BJ (cell line): ENCODE data around the gene KIRREL1. TPM values are rescaled to one million over a fixed set of nuclear protein-coding genes. Genes with fewer than 3 reads are reported as not detected.

Source experiments
- CTCF ChIA-PET: fragments of 350-600 bp; formaldehyde crosslinking; extraction: SDS; loops from one replicate; lab custom pipeline; 2021; ENCODE audit warnings: antibody characterized with exemption, inconsistent platforms; lab: Yijun Ruan, JAX
- POLR2A ChIA-PET: fragments of 300-600 bp; sonication (Branson Sonifier 250); formaldehyde crosslinking; extraction: SDS; loops from one replicate; lab custom pipeline; 2021; ENCODE audit warnings: antibody characterized with exemption; lab: Charles Lee
- DNase-seq: peaks from one replicate; pipeline ENCODE4 v3.0.0-alpha.2; 2011; ENCODE audit warnings: low read depth
- H3K27me3 ChIP-seq: 2 replicates; pipeline ENCODE4 v1.6.0; 2011; ENCODE audit warnings: low read length; ENCODE audit not compliant: control insufficient read depth, insufficient read depth
- H3K36me3 ChIP-seq: 2 replicates; pipeline ENCODE4 v1.5.1; 2011; ENCODE audit warnings: low read length; ENCODE audit not compliant: control insufficient read depth, insufficient read depth
- H3K4me3 ChIP-seq: 2 replicates; pipeline ENCODE4 v1.5.1; 2011; ENCODE audit warnings: low read depth, mild to moderate bottlenecking, control low read depth, low read length
- polyA plus RNA-seq: library from polyadenylated mRNA; depleted of rRNA; stranded (reverse); fragments of >200 nt; gene quantifications from 2 replicates; pipeline ENCODE4 v1.2.3, GENCODE V29; 2011
- TF ChIP-seq, protein P1 (sequence below): IDR thresholded peaks from 2 replicates; pipeline ENCODE4 v1.5.1; 2011; ENCODE audit warnings: low read depth, mild to moderate bottlenecking, control low read depth, inconsistent platforms, low read length, moderate library complexity; ENCODE audit not compliant: insufficient read depth

Gene KIRREL1
- polyA plus RNA-seq, 1 experiment, result 65.1 TPM

DNA sequence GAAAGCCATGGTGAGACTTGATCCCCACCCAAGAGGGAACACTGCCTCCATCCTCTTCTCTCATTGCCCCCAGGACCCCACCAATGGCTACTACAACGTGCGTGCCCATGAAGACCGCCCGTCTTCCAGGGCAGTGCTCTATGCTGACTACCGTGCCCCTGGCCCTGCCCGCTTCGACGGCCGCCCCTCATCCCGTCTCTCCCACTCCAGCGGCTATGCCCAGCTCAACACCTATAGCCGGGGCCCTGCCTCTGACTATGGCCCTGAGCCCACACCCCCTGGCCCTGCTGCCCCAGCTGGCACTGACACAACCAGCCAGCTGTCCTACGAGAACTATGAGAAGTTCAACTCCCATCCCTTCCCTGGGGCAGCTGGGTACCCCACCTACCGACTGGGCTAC is 101.1 kb downstream of the KIRREL1 start:
- CTCF ChIA-PET, result interaction anchor here (0.6 to 11.4 kb wide), 9 partner anchors 10 to 897 kb away, joined by 3 to 187 read pairs (median 9); partner anchors contain the start of gene KIRREL1
- POLR2A ChIA-PET, result no interaction called here
- Histone ChIP-seq H3K4me3 (no peak overlapping the region), H3K36me3 (peaks cover 54% of the 10 kb centered on the region), H3K27me3 (no peaks in the 10 kb centered on the region)
- TF ChIP-seq, protein P1, sequence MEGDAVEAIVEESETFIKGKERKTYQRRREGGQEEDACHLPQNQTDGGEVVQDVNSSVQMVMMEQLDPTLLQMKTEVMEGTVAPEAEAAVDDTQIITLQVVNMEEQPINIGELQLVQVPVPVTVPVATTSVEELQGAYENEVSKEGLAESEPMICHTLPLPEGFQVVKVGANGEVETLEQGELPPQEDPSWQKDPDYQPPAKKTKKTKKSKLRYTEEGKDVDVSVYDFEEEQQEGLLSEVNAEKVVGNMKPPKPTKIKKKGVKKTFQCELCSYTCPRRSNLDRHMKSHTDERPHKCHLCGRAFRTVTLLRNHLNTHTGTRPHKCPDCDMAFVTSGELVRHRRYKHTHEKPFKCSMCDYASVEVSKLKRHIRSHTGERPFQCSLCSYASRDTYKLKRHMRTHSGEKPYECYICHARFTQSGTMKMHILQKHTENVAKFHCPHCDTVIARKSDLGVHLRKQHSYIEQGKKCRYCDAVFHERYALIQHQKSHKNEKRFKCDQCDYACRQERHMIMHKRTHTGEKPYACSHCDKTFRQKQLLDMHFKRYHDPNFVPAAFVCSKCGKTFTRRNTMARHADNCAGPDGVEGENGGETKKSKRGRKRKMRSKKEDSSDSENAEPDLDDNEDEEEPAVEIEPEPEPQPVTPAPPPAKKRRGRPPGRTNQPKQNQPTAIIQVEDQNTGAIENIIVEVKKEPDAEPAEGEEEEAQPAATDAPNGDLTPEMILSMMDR, result no peak
- no peak for DNase-seq

DNA sequence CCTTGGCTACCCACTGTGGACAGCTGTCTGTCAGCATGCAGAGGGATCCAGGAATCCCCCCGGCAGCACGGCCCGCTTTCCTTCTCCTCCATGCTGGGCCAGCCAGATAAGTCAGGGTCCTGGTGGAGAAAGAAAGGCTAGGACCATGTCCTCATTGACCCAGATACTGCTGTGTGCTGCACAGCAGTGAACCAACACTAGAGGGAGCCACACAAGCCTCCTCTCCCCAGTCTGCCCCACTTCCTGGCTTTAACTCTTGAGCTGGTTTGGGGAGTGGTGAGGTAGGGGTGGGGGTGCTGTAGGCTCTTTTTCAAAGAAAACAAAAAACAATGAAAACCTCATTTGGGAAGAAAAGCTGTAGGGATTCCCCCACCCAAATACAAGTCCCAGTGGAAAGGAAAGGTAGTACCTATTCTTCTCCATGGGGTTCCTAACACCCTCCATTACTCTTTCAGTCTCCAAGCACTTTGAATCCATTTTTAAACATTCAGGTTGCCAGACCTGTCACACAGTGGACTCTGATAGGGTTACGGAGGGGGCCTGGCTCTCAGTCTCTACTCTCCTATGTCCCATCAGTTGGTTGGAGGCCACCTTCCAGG is 102.4 kb downstream of the KIRREL1 start:
- Histone ChIP-seq H3K36me3 (peaks cover 42% of the 10 kb centered on the region), H3K27me3 (no peaks in the 10 kb centered on the region), H3K4me3 (no peak overlapping the region)
- CTCF ChIA-PET, result interaction anchor here (0.6 to 11.4 kb wide), 14 partner anchors 9 to 133 kb away, joined by 3 to 187 read pairs (median 6); partner anchors contain the start of gene KIRREL1
- TF ChIP-seq, protein P1, result peak; percentile 81
- POLR2A ChIA-PET, result no interaction called here
- DNase-seq, result no peak

DNA sequence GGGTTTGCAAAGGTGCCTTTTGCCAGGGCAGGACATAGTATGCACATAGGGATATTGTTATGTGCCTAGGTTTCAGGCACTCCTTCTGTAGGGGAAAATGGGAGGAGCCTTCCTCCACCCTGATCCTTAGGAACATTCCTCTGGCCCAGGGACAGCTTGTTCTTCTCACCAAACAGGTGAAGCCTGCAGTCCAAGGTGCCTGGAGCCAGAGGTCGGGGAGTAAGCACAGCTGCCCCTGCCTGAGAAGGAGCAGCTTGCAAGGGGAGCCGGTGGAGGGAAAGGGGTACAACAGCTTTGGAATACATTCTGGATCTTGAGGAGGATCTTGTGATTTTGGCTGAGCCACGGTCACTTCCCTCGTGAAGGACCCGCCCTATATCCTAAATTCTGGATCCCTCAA is 104.8 kb downstream of the KIRREL1 start:
- DNase-seq, result no peak
- peaks cover 1% of the 10 kb centered on the region; the same call in 1 of the 2 replicates for H3K27me3 ChIP-seq
- ChIA-PET POLR2A (no interaction called here), CTCF (interaction anchor here (1.0 to 11.4 kb wide), 6 partner anchors 18 to 135 kb away, joined by 3 to 187 read pairs (median 6); partner anchors contain the start of gene KIRREL1)
- H3K36me3 ChIP-seq, result peaks cover 26% of the 10 kb centered on the region
- H3K4me3 ChIP-seq, result no peak overlapping the region
- TF ChIP-seq, protein P1, result no peak

DNA sequence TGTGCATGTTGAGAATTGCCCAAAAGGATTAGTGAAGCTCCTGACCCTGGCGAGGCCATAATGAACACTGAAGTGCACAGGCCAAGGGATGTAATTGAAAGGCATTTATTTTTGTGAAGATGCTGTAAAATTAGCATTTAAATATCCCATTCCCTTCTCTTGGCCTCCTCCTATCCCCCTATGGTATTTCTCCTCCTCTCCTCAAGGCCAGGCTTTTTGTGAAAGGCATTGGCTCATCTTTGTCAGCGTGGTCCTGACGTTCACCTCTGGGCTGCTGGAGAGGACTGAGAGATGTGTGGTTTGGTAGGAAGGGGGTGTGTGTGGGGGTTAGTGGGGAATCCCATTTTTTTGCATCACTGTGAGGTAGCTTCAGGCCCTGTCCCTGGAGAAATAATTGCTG is 105.7 kb downstream of the KIRREL1 start:
- TF ChIP-seq, protein P1, result no peak
- ChIA-PET CTCF (interaction anchor here (1.0 to 11.4 kb wide), 5 partner anchors 17 to 135 kb away, joined by 3 to 187 read pairs (median 7); partner anchors contain the start of gene KIRREL1), POLR2A (no interaction called here)
- Histone ChIP-seq H3K27me3 (peaks cover 1% of the 10 kb centered on the region; the same call in 1 of the 2 replicates), H3K4me3 (no peak overlapping the region), H3K36me3 (peaks cover 18% of the 10 kb centered on the region)
- no peak for DNase-seq

DNA sequence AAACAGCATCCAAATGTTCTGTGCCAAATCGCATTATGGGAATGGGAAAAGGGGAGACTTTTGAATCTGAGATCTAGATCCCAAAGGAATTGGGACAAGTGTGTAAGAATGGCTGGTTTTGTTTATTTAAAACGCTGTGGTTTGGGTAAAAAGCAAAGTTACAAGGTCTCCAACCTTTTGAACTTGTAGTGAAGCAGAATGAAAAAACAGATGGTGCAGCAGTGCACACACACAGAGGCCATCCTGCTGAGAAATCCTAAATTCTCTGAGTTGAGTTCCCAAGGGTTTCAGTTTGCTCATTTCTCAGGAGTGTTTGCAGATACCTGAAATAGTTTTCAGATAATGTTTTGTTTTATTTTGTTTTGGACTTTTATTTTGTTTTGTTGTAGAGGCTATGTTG is 107.1 kb downstream of the KIRREL1 start:
- POLR2A ChIA-PET, result interaction anchor here (0.6 kb wide), 1 partner anchor 108 kb away, joined by 4 read pairs; no protein-coding TSS in a partner anchor
- DNase-seq, result no peak
- Histone ChIP-seq H3K27me3 (peaks cover 1% of the 10 kb centered on the region; the same call in 1 of the 2 replicates), H3K4me3 (no peak overlapping the region), H3K36me3 (peaks cover 9% of the 10 kb centered on the region)
- TF ChIP-seq, protein P1, result no peak
- CTCF ChIA-PET, result interaction anchor here (1.1 to 11.4 kb wide), 3 partner anchors 13 to 109 kb away, joined by 4 to 187 read pairs (median 15); no protein-coding TSS in a partner anchor
